VCaP (cell line): ENCODE results near the gene PIEZO1.

ENCODE experiments used
- H3K27ac ChIP-seq: fragments of 450-650 bp; 2 replicates; pipeline ENCODE4 v1.5.1; 2017
- CTCF ChIP-seq: fragments of 450-650 bp; conservative IDR thresholded peaks from 2 replicates; pipeline ENCODE4 v1.5.1; 2017; ENCODE audit warnings: mild to moderate bottlenecking, moderate library complexity

Gene PIEZO1

GRCh38 chr16:88769617-88770460 is 15.2 kb downstream of the PIEZO1 start:
- peak overlapping the region; percentile 69 for H3K27ac ChIP-seq

DNA sequence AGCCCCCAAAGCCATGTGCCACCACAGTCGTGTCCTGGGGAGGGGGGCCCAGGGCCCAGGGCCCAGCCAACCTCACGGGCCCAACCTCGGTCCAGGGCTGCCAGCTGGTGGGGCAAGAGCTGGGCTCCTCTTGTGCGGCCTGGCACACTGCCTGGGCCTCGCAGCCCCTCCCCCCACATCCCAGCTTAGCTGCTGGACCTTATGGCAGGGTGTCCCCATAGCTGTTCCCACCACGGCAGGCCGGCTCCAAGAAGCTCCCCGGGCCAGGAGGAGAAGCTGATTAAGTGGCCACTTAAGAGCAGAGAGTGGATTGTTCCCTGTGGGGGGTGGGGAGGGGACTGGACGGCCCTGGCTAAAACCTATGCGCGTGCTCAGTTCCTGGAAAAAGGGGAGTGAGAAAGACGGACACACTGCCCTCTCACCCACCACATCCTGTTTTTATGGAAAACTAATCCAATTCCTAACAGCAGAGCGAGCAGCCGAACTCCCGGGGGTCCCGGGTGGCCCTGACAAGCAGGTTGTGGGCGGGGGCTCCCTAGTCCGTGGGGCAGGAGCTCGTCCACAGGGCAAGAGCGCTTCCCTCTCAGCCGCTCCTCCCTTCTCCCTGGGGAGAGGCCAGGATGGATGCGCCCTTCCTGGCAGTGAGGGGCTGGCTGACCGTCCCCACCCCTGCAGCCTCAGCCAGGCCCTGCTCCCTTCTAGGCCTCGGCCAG is 16.8 kb downstream of the PIEZO1 start:
- peak overlapping the region; percentile 69; the same call in 1 of the 2 replicates for H3K27ac ChIP-seq
- no peak for TF ChIP-seq CTCF

More at GRCh38 chr16:88769617-88770460, 15.2 kb downstream of the PIEZO1 start:
- no peak for TF ChIP-seq CTCF

- H3K27ac ChIP-seq, result peak overlapping the region; percentile 22; the same call in 1 of the 2 replicates
- no peak for TF ChIP-seq CTCF
Measured at GRCh38 chr16:88767546-88768070, 17.4 kb downstream of the PIEZO1 start.

DNA sequence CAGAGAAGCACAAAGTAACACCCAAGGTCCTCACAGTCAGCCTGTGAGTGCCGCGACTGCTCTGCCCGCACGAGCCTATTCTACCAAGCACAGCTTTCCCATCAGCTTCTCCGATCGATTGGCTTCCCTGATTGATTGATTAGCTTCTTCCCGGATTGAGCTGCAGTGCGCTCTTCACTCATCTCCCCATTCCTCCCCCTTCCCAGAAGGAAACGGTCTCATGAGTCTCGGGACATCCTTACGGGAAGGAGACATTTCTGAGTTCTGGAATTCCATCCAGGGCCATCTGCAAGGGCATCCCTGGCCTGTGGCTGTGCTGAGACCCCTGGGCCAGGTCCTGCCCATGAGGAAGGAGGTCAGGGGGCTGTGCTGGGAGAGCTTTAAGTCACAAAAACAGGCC is 18.0 kb downstream of the PIEZO1 start:
- H3K27ac ChIP-seq, result no peak overlapping the region

GRCh38 chr16:88764913-88765349 is 20.1 kb downstream of the PIEZO1 start:
- H3K27ac ChIP-seq, result peak overlapping the region; percentile 82; the same call in 1 of the 2 replicates
- TF ChIP-seq CTCF, result no peak

More for the DNA sequence above, 18.0 kb downstream of the PIEZO1 start:
- no peak for TF ChIP-seq CTCF

DNA sequence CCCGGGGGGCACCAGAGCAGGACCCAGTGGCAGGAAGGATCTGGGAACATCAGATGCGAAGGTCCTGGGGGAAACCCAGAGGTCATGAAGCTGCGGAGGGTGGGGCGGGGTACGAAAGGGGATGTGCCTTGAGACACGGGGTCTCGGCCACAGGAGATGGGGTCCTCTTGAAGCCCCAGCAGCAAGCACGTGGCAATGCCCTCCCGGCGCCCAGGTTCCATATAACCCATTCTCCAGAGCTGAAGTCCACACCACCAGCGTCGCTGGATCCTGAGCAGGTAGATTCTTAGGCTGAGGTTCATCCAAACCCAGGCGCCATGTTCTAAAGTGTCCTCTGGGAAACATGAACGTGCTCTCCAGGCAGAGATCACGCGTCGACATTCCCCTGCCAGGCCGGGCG is 20.9 kb downstream of the PIEZO1 start:
- TF ChIP-seq CTCF, result no peak
- peak overlapping the region; percentile 82 for H3K27ac ChIP-seq

- TF ChIP-seq CTCF, result no peak
- peak overlapping the region; percentile 82 for H3K27ac ChIP-seq
Measured at GRCh38 chr16:88763502-88764053, 21.4 kb downstream of the PIEZO1 start.
